GM04504 (cell line): ENCODE data around the gene ZC3HAV1.
"Not testable (repeated sequence)": the region's sequence is repeated elsewhere in the genome, so short reads cannot be mapped to it uniquely, and the experiment has no call there.

Source experiments
- DNase-seq: peaks from one replicate; pipeline ENCODE4 v3.0.0-alpha.2; 2012; ENCODE audit warnings: low read depth

The ZC3HAV1 gene

GRCh38 chr7:139109188-139109982 lies at the start of gene ZC3HAV1:
Gene ZC3HAV1, minus strand, starts transcription at chr7:139109720. Its CDS starts 389 bp downstream, at chr7:139109331.
- DNase-seq, result peak; percentile 77

DNA sequence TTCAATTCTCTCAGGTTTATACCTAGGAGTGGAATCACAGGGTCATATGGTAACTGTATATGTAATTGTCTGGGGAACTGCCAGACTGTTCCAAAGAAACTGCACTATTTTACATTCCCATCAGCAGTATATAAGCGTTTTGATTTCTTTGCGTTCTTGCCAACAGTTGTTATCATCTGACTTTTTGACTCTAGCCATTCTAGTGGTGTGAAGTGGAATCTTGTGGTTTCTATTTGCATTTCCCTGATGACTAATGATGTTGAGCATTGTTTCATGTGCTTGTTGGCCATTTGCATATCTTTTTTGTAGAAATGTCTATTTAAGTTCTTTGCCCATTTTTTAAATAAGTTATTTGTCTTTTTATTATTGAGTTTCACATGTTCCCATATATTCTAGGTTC lies 44.3 kb upstream of the ZC3HAV1 start:
- no peak for DNase-seq

- no peak for DNase-seq
Measured at GRCh38 chr7:139152149-139152548, 42.6 kb upstream of the ZC3HAV1 start.

DNA sequence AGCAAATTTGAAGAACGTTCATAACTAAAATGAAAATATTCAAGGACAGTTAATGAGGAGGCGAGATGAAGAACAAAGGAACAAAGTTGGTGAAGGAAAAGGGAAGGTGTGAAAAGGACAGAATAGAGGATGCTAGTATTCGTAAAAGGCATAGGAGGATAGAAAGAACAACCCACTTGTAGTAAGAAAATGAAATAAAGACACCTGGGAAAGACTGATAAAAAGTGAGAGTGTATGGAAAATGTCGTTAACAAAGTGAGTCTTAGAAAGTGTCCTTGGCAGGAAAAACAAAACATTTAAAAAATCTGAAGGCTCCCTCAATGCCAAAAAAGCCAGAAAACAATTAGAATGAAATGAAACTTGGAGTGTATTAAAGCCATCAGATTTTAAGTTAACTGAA lies 29.6 kb upstream of the ZC3HAV1 start:
- no peak for DNase-seq

DNA sequence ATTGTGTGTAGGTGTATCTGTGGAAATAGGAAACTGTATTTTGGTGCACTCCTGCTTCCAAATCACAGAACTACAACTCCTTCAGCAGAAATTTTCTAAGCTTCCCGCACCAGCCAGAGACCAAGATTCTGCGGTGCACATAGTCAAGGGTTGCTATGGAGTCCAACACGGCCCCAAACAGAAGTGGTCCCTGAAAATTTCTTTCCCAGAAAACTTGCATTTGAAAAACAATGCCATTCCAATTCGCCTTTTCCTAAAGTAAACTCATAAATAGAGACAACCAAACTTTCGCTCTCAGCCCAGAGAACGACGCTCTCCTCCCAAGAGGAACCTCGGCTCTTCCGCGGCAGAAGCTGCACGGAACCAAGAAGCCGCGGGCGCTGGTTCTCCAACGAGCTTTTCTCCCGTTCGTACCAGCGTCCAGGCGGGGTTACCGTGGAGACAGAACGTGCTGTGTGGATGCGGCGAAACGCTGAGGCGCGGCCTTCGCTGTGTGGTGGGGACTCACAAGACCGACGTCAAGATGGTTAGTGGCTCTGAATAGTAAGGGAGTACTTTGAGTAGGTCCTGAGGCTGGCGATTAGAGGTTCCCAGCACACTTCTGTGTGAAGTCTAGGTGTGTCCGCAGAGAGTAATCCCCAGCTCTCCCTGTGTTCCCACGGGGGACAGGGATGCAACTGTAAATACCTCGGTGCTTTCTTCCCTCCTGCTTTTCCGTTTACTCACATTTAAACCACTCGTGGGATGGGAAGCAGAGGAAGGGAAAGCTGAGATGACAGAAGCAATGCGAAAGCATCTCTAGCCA lies 24.0 kb upstream of the ZC3HAV1 start:
- DNase-seq, result peak; percentile 68

- DNase-seq, result no peak
Measured at GRCh38 chr7:139132887-139133286, 23.4 kb upstream of the ZC3HAV1 start.

GRCh38 chr7:139131601-139132041 lies 22.1 kb upstream of the ZC3HAV1 start:
- DNase-seq, result no peak

DNA sequence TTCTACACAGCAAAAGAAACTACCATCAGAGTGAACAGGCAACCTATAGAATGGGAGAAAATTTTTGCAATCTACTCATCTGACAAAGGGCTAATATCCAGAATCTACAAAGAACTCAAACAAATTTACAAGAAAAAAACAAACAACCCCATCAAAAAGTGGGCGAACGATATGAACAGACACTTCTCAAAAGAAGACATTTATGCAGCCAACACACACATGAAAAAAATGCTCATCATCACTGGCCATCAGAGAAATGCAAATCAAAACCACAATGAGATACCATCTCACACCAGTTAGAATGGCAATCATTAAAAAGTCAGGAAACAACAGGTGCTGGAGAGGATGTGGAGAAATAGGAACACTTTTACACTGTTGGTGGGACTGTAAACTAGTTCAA lies 20.3 kb upstream of the ZC3HAV1 start:
- DNase-seq, result not testable (repeated sequence)

- no peak for DNase-seq
Measured at GRCh38 chr7:139127648-139128047, 18.1 kb upstream of the ZC3HAV1 start.

DNA sequence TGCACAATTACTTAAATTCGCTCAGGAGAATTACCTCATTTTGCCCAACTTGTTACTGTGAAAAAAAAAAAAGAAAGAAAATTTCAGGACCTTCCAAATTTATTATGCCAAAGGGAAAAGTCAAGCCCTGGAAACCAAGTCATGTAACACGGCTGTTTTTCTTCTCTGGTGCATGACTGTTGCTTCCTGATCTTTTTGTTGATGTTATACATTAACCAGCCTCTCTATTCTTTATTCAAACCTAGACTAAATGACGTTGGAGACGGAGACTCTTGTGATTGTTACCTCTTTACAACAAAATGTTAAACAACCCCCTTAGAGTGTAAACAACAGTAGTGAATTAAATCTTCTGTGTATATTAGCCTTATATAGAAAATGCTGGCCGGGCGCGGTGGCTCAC lies 16.1 kb upstream of the ZC3HAV1 start:
- DNase-seq, result no peak

GRCh38 chr7:139124995-139125394 lies 15.5 kb upstream of the ZC3HAV1 start:
- DNase-seq, result not testable (repeated sequence)

- DNase-seq, result no peak
Measured at GRCh38 chr7:139124084-139124914, 14.8 kb upstream of the ZC3HAV1 start.

DNA sequence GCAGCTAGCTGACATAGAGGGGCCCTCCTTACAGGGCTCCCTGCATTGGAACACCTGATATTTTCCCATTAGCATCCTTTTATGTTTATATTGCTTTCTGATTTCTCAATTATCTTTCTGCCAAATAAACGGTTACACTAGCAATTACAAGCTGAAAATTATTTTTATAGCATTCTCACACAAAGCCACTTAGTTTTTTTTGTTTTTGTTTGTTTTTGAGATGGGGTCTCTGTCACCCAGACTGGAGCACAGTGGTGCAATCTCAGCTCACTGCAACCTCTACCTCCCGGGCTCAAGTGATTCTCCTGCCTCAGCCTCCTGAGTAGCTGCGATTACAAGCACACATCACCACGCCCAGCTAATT lies 9.9 kb upstream of the ZC3HAV1 start:
- DNase-seq, result no peak

DNA sequence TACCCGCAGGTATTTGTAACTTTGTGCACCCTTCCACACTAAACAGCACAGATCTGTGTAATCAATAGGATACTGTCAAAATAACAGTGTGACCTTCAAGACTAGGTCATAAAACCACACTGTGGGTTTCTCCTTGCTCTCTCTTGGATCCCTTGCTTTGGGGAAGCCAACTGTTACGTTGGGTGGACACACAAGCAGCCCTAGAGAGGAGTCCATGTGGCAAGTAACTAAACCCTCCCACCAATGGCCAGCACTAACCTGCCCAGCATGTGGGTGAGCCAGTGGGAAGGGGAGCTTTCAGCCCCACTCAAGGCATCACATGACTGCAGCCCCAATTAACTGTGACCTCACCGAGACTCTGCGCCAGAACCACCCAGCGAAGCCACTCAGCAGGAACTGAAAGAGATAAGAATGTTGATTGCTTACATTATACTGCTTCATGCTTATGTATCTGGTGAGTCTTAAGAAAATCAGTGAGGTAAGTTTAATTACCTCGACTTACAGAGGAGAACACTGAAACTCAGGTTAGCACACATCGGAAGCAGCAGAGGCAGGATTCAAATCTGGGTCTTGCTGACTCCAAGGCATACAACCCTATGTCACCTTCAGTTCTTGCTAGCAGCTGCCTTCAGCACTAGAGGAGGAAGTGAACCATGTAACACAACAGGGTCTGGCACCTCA lies 9.4 kb upstream of the ZC3HAV1 start:
- no peak for DNase-seq

DNA sequence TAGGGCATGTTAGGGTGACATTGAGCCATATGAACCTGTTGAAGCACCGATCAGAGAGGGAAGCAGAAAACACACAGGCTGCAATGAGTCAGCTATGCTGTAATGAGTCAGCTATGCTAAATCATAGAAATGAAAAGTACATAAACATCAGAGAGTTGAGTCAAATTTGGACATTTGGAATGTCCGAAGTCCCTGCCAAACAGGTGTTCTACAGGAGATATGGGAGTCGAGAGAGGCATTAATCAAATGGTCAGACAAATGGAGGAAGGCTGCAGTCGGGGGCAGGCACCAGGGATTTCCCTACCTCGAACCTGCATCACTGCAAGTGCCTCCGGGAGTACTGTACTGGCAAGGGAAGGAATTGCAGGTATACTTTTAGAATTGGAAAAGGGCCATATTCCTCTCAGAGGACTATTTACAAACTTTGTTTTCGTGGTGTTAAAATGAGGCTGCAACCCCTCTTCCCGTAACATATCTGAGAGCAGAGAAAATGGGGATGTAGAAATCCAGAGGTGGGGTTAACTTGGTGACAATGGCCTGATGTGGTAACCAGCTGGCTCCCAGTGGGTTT lies 8.8 kb upstream of the ZC3HAV1 start:
- DNase-seq, result no peak

GRCh38 chr7:139117599-139118233 lies 8.2 kb upstream of the ZC3HAV1 start:
- no peak for DNase-seq

DNA sequence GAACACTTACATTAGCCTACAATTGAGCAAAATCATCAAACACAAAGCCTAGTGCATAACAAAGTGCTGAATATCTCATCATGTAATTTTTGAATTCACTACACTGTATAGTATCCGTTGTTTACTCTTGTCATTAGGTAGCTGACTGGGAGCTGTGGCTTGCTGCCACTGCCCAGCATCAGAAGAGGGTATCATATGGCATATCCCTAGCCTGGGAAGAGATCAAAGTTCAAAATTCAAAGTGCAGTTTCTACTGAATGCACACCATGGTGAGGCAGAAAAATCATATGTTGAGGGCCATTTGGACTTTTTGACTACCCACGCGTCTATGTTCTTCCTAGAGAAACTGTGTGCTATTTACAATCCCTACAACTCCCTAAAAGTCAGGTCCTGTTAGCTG lies 7.5 kb upstream of the ZC3HAV1 start:
- no peak for DNase-seq

DNA sequence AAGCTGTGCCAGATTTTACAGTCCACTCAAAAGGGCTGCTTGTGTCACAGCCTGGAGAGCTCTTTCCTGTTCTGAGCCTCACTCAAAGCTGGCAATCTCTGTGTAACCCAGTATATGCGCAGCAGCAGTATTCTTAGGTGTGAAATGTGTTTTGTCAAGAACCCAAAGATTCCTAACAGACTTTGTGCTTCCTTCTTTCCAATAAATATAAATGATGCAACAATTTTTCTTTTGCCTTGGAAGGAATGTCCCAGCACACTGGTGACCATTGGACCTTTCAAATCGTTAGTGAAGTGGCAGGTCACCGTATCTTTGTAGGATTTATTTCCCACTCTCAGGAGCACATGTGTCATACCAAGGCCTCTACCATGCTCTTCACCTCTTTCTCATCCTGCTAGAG lies 5.6 kb upstream of the ZC3HAV1 start:
- DNase-seq, result no peak

GRCh38 chr7:139114585-139114984 lies 5.1 kb upstream of the ZC3HAV1 start:
- DNase-seq, result no peak

- no peak for DNase-seq
Measured at GRCh38 chr7:139114018-139114417, 4.5 kb upstream of the ZC3HAV1 start.

DNA sequence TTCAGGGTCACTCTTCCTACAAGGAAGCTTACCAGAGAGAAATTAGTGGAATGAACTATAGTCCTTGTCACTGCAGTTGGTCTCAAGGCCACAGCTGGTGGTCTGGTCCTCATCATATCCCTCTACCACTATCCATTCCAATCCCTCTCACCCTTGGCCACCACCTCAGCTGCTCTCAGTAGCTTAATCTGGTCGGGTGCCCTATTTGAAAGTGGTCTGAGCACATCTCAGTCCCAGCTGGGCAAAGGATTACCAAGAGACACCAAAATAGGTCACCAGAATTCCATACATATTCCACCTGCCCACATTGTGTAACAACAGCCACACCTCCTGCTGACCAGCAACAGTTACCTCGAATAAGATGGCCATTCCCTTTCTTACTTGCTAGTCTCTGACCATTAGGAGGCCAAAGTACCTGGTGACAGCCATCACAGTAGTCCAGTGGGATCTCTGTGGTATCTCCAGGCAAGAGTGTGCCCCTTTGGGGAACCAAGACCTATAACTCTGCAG lies 3.3 kb upstream of the ZC3HAV1 start:
- DNase-seq, result no peak
